HCT116 (cell line): ENCODE results near the gene PASD1. TPM values are rescaled to one million over a fixed set of nuclear protein-coding genes. Genes with fewer than 3 reads are reported as not detected.

ENCODE experiments used
- ATAC-seq: fragments of 200-7000 bp; cut with Tn5 transposase; 2 replicates; pipeline ENCODE4 v1.9.1; 2020; ENCODE audit warnings: mild to moderate bottlenecking, moderate library complexity
- BruUV-seq: library from RNA; stranded (reverse); fragments of 400-500 nt; replicated peaks from 2 replicates; lab custom pipeline; 2021; lab: Mats Ljungman, UMichigan
- CTCF ChIA-PET: fragments of 300-600 bp; sonication (Branson Sonifier 250); formaldehyde crosslinking; loops from one replicate; lab custom pipeline; 2021; ENCODE audit warnings: antibody characterized with exemption; lab: Charles Lee
- POLR2A ChIA-PET: fragments of 300-600, 350-600 bp; sonication (Branson Sonifier 250); formaldehyde crosslinking; loops from one replicate; lab custom pipeline; 2021; ENCODE audit warnings: antibody characterized with exemption; lab: Charles Lee
- RAD21 ChIA-PET, 2 experiments: fragments of 300-600 bp; sonication (Branson Sonifier 250); formaldehyde crosslinking; loops; one replicate each; lab custom pipeline; 2023; ENCODE audit warnings: low total read pairs in 2 of 2; ENCODE audit not compliant: uncharacterized antibody in 2 of 2, unreplicated experiment in 2 of 2, low non-redundant PET in 1 of 2; lab: Charles Lee
- DNase-seq: peaks from one replicate; pipeline ENCODE4 v3.0.0-alpha.2; 2010; ENCODE audit warnings: low read depth, low spot score
- H2AFZ ChIP-seq: fragments of 200-600 bp; shearing (Covaris generic), sonication (generic); 2 replicates; pipeline ENCODE4 v1.6.1; 2017; ENCODE audit warnings: low read depth, mixed run types, mixed read lengths, antibody characterized with exemption, low read length; ENCODE audit not compliant: poor library complexity, severe bottlenecking
- H3K27ac ChIP-seq: 2 replicates; pipeline ENCODE4 v1.5.1; 2012; ENCODE audit warnings: low read depth, low read length
- H3K27me3 ChIP-seq: fragments of 200-600 bp; sonication (generic); 2 replicates; pipeline ENCODE4 v1.6.1; 2016; ENCODE audit warnings: mixed run types, low read length, mixed read lengths; ENCODE audit not compliant: insufficient read depth
- H3K36me3 ChIP-seq, 2 experiments: fragments of 200-500 bp in 1 of 2; fragments of 200-600 bp in 1 of 2; sonication (Bioruptor generic) in 1 of 2; sonication (generic) in 1 of 2; 2 replicates each; pipeline versions ENCODE4 v1.5.1 to v1.6.1; 2014 to 2016; ENCODE audit warnings: low read length in 2 of 2, inconsistent platforms in 1 of 2, mixed read lengths in 1 of 2, mixed run types in 1 of 2; ENCODE audit not compliant: insufficient read depth in 2 of 2, control insufficient read depth in 1 of 2
- H3K4me1 ChIP-seq, 2 experiments: fragments of 200-600 bp in 1 of 2; sonication (generic) in 1 of 2; 2 replicates each; pipeline versions ENCODE4 v1.5.1 to v1.6.1; 2012 to 2017; ENCODE audit warnings: low read length in 2 of 2, inconsistent platforms in 1 of 2, mild to moderate bottlenecking in 1 of 2, mixed read lengths in 1 of 2, mixed run types in 1 of 2, moderate library complexity in 1 of 2; ENCODE audit not compliant: insufficient read depth in 2 of 2, control insufficient read depth in 1 of 2
- H3K4me2 ChIP-seq: fragments of 200-600 bp; sonication (generic); 2 replicates; pipeline ENCODE4 v1.6.1; 2017; ENCODE audit warnings: mixed run types, low read length, mixed read lengths
- H3K4me3 ChIP-seq, 2 experiments: fragments of 200-600 bp in 1 of 2; sonication (generic) in 1 of 2; replicated peaks in 1 of 2; 2 replicates each; pipeline ENCODE4 v1.5.1; 2011 to 2016; ENCODE audit warnings: low read length in 2 of 2, control low read depth in 1 of 2, low read depth in 1 of 2, mild to moderate bottlenecking in 1 of 2, mixed read lengths in 1 of 2, mixed run types in 1 of 2
- H3K79me2 ChIP-seq: fragments of 200-600 bp; sonication (generic); 2 replicates; pipeline ENCODE4 v1.6.1; 2017; ENCODE audit warnings: mild to moderate bottlenecking, mixed run types, low read length, moderate library complexity, mixed read lengths; ENCODE audit not compliant: insufficient read depth
- H3K9ac ChIP-seq: fragments of 200-600 bp; sonication (generic); 2 replicates; pipeline ENCODE4 v1.6.1; 2016; ENCODE audit warnings: low read length, mixed read lengths
- H3K9me2 ChIP-seq: fragments of 200-600 bp; sonication (generic), shearing (Covaris generic); 2 replicates; pipeline ENCODE4 v1.6.1; 2017; ENCODE audit warnings: mixed run types, mild to moderate bottlenecking, moderate library complexity; ENCODE audit not compliant: insufficient read depth
- H3K9me3 ChIP-seq, 2 experiments: fragments of 200-500 bp in 1 of 2; fragments of 200-600 bp in 1 of 2; sonication (Bioruptor generic) in 1 of 2; sonication (generic) in 1 of 2; 2 replicates each; pipeline ENCODE4 v1.6.1; 2014 to 2017; ENCODE audit warnings: low read length in 2 of 2, mixed read lengths in 2 of 2, inconsistent platforms in 1 of 2, low read depth in 1 of 2, mild to moderate bottlenecking in 1 of 2, mixed run types in 1 of 2, moderate library complexity in 1 of 2; ENCODE audit not compliant: control insufficient read depth in 1 of 2, insufficient read depth in 1 of 2
- H4K20me1 ChIP-seq: fragments of 200-600 bp; sonication (generic), shearing (Covaris generic); 2 replicates; pipeline ENCODE4 v1.6.1; 2017; ENCODE audit warnings: mixed run types, mild to moderate bottlenecking, moderate library complexity; ENCODE audit not compliant: insufficient read depth
- CBX3 ChIP-seq: IDR thresholded peaks from 2 replicates; pipeline ENCODE4 v1.6.1; 2012; ENCODE audit warnings: low read depth
- CEBPB ChIP-seq: IDR thresholded peaks from 2 replicates; pipeline ENCODE4 v1.6.1; 2012; ENCODE audit warnings: low read depth
- EGR1 ChIP-seq: IDR thresholded peaks from 2 replicates; pipeline ENCODE4 v1.6.1; 2012; ENCODE audit warnings: low read depth
- ELF1 ChIP-seq: IDR thresholded peaks from 2 replicates; pipeline ENCODE4 v1.6.1; 2012; ENCODE audit warnings: low read depth, borderline replicate concordance
- EZH2phosphoT487 ChIP-seq: fragments of 200-600 bp; IDR thresholded peaks from 2 replicates; pipeline ENCODE4 v1.6.1; 2018; ENCODE audit warnings: antibody characterized with exemption, borderline replicate concordance
- FOSL1 ChIP-seq: IDR thresholded peaks from 2 replicates; pipeline ENCODE4 v1.6.1; 2012; ENCODE audit warnings: low read depth
- JUND ChIP-seq: IDR thresholded peaks from 2 replicates; pipeline ENCODE4 v1.6.1; 2012
- SP1 ChIP-seq: IDR thresholded peaks from 2 replicates; pipeline ENCODE4 v1.6.1; 2012; ENCODE audit warnings: low read depth
- TCF7L2 ChIP-seq: IDR thresholded peaks from 2 replicates; pipeline ENCODE4 v1.7.0; 2011; ENCODE audit warnings: borderline replicate concordance, inconsistent platforms; ENCODE audit not compliant: insufficient read depth, insufficient read length; ENCODE audit errors: extremely low read depth
- ZFX ChIP-seq: fragments of 450-650 bp; IDR thresholded peaks from 2 replicates; pipeline ENCODE4 v1.6.1; 2017
- ZNF274 ChIP-seq: fragments of 200-500 bp; sonication (Bioruptor generic); IDR thresholded peaks from 2 replicates; pipeline ENCODE4 v1.6.1; 2014; ENCODE audit warnings: mild to moderate bottlenecking, low read depth, low read length, inconsistent platforms
- intact Hi-C: fragments of 100-400 bp; cut with micrococcal nuclease; formaldehyde crosslinking; loops from 2 replicates; pipeline ENCODE4 v1.10.0; 2022
- total RNA-seq: library from RNA; stranded (reverse); gene quantifications from one replicate; pipeline ENCODE4 v1.2.1, GENCODE V29; 2021; ENCODE audit not compliant: unreplicated experiment
- TF ChIP-seq, protein P1 (sequence below): IDR thresholded peaks from 2 replicates; pipeline ENCODE4 v1.6.1; 2012
- TF ChIP-seq, protein P2 (sequence below): IDR thresholded peaks from 2 replicates; pipeline ENCODE4 v1.6.1; 2012; ENCODE audit warnings: low read depth
- TF ChIP-seq, protein P3 (sequence below), 3 experiments: fragments of 200-600 bp in 1 of 3; sonication (generic) in 1 of 3; IDR thresholded peaks in 2 of 3; conservative IDR thresholded peaks in 1 of 3; 2 replicates each; pipeline ENCODE4 v1.5.1; 2012 to 2017; ENCODE audit warnings: low read depth in 2 of 3, low read length in 2 of 3, antibody characterized with exemption in 1 of 3, borderline replicate concordance in 1 of 3, control low read depth in 1 of 3, mild to moderate bottlenecking in 1 of 3, mixed read lengths in 1 of 3, mixed run types in 1 of 3, moderate library complexity in 1 of 3; ENCODE audit not compliant: insufficient read depth in 1 of 3
- TF ChIP-seq, protein P4 (sequence below): IDR thresholded peaks from 2 replicates; pipeline ENCODE4 v1.6.1; 2012

The PASD1 gene
- total RNA-seq, 1 experiment from 2014 or later: not detected

DNA sequence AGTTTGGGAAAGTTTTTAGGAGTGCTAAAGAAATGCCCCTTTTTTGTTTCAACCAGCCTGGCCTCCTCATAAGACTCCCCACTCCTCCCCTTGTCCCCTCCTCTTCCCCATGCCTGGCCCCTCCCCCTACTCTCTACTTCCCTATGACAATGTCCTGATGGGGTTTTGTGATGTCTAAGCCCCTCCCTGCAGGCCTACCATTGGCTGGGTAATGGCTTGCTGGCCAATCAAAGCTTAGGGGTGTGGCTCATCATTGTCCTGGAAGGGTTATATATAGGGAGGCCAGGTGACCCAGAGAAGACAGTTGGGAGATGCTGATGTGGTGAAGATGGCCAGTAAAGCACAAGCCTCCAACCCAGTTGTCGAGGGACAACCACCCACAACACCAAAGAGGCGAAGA lies 48.2 kb upstream of the PASD1 start:
- TF ChIP-seq, protein P1, sequence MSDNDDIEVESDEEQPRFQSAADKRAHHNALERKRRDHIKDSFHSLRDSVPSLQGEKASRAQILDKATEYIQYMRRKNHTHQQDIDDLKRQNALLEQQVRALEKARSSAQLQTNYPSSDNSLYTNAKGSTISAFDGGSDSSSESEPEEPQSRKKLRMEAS: no peak
- TF ChIP-seq TCF7L2: no peak
- Histone ChIP-seq H3K9me3 (no peaks in the 10 kb centered on the region), H3K27me3 (peaks cover 4% of the 10 kb centered on the region; the same call in 1 of the 2 replicates), H3K36me3 (no peaks in the 10 kb centered on the region), H3K4me1 (no peaks in the 10 kb centered on the region), H3K4me2 (no peak overlapping the region), H3K9ac (no peak overlapping the region), H4K20me1 (no peaks in the 10 kb centered on the region), H3K27ac (no peak overlapping the region), H3K79me2 (no peaks in the 10 kb centered on the region), H3K9me2 (no peaks in the 10 kb centered on the region), H3K4me3 (no peak overlapping the region), H2AFZ (no peak overlapping the region)
- ChIA-PET CTCF (no interaction called here), RAD21 (no interaction called here), POLR2A (no interaction called here)
- DNase-seq (no peak), ATAC-seq (peak; percentile 30; the same call in 1 of the 2 replicates)
- intact Hi-C loops: no loop called here
- BruUV-seq: no TSS peak

DNA sequence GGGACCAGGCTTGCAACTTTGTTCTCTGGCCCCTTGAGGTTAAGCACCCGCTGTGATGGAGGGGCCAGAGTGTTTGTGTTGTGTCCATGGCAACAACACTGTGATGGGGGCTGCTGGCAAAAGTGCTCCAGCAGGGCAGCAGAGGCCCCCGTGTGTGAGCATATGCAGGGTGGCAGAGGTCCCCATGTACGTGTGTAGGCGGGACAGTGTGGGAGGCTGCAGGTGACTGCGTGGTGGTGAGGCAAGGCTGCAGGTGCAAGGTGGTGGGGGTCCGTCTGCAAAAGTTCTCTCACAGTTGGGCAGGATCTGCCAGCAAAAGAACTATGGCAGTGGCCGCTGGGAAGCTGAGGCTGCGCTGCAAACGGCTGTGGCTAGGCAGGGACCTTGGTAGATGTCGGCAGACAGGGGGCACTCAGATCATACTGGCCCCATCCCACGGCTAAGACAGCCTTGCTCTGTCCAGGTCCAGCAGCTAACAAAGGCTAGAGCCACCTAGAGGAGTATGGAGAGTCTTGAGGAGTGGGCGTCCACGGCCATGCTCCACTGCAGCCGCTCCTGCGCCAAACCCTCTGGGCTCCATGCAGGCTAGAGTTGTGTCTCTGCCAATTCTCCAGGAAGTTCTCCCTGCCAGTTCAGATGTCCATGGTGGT lies 46.8 kb upstream of the PASD1 start:
- H4K20me1 ChIP-seq: no peaks in the 10 kb centered on the region
- no peak overlapping the region for H3K27ac ChIP-seq
- no peak overlapping the region for H3K9ac ChIP-seq
- H3K4me2 ChIP-seq: no peak overlapping the region
- ChIA-PET CTCF (no interaction called here), RAD21 (no interaction called here), POLR2A (no interaction called here)
- no peak overlapping the region for H2AFZ ChIP-seq
- no peaks in the 10 kb centered on the region for H3K9me3 ChIP-seq
- no peaks in the 10 kb centered on the region for H3K36me3 ChIP-seq
- no peaks in the 10 kb centered on the region for H3K9me2 ChIP-seq
- no peaks in the 10 kb centered on the region for H3K4me1 ChIP-seq
- intact Hi-C loops: no loop called here
- H3K4me3 ChIP-seq: no peak overlapping the region
- no peaks in the 10 kb centered on the region for H3K79me2 ChIP-seq
- H3K27me3 ChIP-seq: peaks cover 5% of the 10 kb centered on the region; the same call in 1 of the 2 replicates
- no peak for DNase-seq
- BruUV-seq: no TSS peak
- ATAC-seq: 0 out of 2 replicates have a peak, but pooled peaks have one; percentile 11
- TF ChIP-seq, protein P2, sequence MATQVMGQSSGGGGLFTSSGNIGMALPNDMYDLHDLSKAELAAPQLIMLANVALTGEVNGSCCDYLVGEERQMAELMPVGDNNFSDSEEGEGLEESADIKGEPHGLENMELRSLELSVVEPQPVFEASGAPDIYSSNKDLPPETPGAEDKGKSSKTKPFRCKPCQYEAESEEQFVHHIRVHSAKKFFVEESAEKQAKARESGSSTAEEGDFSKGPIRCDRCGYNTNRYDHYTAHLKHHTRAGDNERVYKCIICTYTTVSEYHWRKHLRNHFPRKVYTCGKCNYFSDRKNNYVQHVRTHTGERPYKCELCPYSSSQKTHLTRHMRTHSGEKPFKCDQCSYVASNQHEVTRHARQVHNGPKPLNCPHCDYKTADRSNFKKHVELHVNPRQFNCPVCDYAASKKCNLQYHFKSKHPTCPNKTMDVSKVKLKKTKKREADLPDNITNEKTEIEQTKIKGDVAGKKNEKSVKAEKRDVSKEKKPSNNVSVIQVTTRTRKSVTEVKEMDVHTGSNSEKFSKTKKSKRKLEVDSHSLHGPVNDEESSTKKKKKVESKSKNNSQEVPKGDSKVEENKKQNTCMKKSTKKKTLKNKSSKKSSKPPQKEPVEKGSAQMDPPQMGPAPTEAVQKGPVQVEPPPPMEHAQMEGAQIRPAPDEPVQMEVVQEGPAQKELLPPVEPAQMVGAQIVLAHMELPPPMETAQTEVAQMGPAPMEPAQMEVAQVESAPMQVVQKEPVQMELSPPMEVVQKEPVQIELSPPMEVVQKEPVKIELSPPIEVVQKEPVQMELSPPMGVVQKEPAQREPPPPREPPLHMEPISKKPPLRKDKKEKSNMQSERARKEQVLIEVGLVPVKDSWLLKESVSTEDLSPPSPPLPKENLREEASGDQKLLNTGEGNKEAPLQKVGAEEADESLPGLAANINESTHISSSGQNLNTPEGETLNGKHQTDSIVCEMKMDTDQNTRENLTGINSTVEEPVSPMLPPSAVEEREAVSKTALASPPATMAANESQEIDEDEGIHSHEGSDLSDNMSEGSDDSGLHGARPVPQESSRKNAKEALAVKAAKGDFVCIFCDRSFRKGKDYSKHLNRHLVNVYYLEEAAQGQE: no peak
- TF ChIP-seq, protein P1: no peak
- TF ChIP-seq FOSL1 (no peak), SP1 (no peak), EZH2phosphoT487 (no peak), ZFX (no peak), EGR1 (no peak), CEBPB (no peak), ZNF274 (no peak), CBX3 (no peak), JUND (no peak), ELF1 (no peak)
- TF ChIP-seq, protein P3, sequence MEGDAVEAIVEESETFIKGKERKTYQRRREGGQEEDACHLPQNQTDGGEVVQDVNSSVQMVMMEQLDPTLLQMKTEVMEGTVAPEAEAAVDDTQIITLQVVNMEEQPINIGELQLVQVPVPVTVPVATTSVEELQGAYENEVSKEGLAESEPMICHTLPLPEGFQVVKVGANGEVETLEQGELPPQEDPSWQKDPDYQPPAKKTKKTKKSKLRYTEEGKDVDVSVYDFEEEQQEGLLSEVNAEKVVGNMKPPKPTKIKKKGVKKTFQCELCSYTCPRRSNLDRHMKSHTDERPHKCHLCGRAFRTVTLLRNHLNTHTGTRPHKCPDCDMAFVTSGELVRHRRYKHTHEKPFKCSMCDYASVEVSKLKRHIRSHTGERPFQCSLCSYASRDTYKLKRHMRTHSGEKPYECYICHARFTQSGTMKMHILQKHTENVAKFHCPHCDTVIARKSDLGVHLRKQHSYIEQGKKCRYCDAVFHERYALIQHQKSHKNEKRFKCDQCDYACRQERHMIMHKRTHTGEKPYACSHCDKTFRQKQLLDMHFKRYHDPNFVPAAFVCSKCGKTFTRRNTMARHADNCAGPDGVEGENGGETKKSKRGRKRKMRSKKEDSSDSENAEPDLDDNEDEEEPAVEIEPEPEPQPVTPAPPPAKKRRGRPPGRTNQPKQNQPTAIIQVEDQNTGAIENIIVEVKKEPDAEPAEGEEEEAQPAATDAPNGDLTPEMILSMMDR (IDR thresholded peaks at IDR 0.05 in 2 of 3, conservative IDR thresholded peaks at IDR 0.05 in 1 of 3; ENCODE audit: borderline replicate concordance in 1 of 3, insufficient read depth in 1 of 3, low read depth in 2 of 3, low read length in 2 of 3): no peak
- TF ChIP-seq, protein P4, sequence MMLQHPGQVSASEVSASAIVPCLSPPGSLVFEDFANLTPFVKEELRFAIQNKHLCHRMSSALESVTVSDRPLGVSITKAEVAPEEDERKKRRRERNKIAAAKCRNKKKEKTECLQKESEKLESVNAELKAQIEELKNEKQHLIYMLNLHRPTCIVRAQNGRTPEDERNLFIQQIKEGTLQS: no peak
